Transverse colon (tissue), 4 donors: ENCODE measurements around the gene TUB.

Experiments used
- CTCF ChIP-seq, 5 experiments: fragments of 200-600 bp in 3 of 5; fragments of 450-650 bp in 2 of 5; sonication (generic) in 3 of 5; IDR thresholded peaks; 1 replicate in 2 of 5; 2 replicates in 3 of 5; pipeline ENCODE4 v1.5.1; 2016 to 2017; ENCODE audit warnings: antibody characterized with exemption in 5 of 5, inconsistent platforms in 3 of 5, mild to moderate bottlenecking in 2 of 5, moderate library complexity in 1 of 5
- EP300 ChIP-seq: sonication (generic); formaldehyde crosslinking; IDR thresholded peaks from one replicate; pipeline ENCODE4 v1.6.1; 2017; ENCODE audit warnings: antibody characterized with exemption, low read depth
- POLR2A ChIP-seq: fragments of 450-650 bp; IDR thresholded peaks from one replicate; pipeline ENCODE4 v1.6.1; 2016; ENCODE audit warnings: antibody characterized with exemption, mild to moderate bottlenecking, moderate library complexity
- POLR2AphosphoS5 ChIP-seq, 3 donors: sonication (generic); formaldehyde crosslinking; IDR thresholded peaks; one replicate each; pipeline ENCODE4 v1.6.1; 2016; ENCODE audit warnings: antibody characterized with exemption in 3 of 3

DNA sequence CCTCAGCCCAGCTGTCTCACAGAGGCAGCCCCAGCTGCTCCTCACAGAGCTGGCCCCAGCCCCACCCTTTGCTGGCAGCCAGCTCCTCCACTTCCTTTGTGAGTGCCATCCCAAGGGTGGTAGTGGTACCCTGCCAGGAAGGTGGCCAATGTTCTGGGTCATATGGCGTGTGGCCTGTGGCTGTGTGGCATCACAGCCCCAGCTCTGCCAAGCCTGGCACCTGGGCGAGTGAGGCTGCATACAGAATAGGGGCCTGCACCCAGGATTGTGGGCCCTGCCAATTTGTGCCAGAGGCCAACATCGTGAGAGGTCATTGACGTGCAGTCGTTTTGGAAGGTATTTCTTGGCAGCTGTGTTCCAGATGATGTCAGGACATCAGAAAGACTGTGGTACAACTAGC is 10.7 kb downstream of the TUB start:
- TF ChIP-seq CTCF (IDR thresholded peaks at IDR 0.05) (no peak), POLR2A (no peak), EP300 (no peak), POLR2AphosphoS5 (IDR thresholded peaks at IDR 0.05) (no peak)
